C4-2B (cell line): ENCODE data around the gene KCNK6.

ENCODE experiments used
- ZFX ChIP-seq: fragments of 450-650 bp; IDR thresholded peaks from 2 replicates; pipeline ENCODE4 v1.6.1; 2017
- TF ChIP-seq, protein P1 (sequence below): fragments of 450-650 bp; conservative IDR thresholded peaks from 2 replicates; pipeline ENCODE4 v1.5.1; 2017; ENCODE audit warnings: mild to moderate bottlenecking

DNA sequence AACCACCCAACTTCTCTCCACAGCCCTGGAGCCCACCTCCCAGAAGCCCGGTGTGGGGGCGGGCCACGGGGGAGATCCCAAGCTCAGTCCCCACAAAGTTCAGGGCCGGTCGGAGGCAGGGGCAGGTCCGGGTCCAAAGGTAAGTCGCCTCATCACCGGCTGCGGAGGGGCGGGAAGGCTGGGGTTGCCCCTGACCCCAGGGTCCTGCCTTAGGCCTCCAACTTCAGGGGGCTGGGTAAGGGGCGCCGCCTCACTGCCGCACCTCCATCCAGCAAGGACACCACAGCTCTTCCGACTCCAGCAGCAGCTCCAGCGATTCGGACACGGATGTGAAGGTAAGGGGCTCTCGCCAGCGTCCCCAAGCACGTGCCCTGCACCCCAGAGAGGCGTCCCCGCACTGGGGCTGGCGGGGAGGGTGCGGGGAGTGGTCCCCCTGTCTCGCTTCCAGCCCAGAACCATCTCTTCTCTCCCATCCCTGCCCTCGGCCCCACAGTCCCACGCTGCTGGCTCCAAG is 15.2 kb upstream of the KCNK6 start:
- TF ChIP-seq, protein P1, sequence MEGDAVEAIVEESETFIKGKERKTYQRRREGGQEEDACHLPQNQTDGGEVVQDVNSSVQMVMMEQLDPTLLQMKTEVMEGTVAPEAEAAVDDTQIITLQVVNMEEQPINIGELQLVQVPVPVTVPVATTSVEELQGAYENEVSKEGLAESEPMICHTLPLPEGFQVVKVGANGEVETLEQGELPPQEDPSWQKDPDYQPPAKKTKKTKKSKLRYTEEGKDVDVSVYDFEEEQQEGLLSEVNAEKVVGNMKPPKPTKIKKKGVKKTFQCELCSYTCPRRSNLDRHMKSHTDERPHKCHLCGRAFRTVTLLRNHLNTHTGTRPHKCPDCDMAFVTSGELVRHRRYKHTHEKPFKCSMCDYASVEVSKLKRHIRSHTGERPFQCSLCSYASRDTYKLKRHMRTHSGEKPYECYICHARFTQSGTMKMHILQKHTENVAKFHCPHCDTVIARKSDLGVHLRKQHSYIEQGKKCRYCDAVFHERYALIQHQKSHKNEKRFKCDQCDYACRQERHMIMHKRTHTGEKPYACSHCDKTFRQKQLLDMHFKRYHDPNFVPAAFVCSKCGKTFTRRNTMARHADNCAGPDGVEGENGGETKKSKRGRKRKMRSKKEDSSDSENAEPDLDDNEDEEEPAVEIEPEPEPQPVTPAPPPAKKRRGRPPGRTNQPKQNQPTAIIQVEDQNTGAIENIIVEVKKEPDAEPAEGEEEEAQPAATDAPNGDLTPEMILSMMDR, result no peak
- TF ChIP-seq ZFX, result no peak
